ENCODE measurements around the gene TLE4.
"Not testable (repeated sequence)": the region's sequence is repeated elsewhere in the genome, so short reads cannot be mapped to it uniquely, and the experiment has no call there.

TLE4 gene

GRCh38 chr9:79719989-79720388 lies 148.2 kb downstream of the TLE4 start:
- Histone ChIP-seq H3K36me3 (ENCODE audit: control insufficient read depth, insufficient read depth, low read length) (peaks cover 7% of the 10 kb centered on the region), H3K4me1 (ENCODE audit: control insufficient read depth, insufficient read depth, low read length) (no peaks in the 10 kb centered on the region), H3K4me3 (ENCODE audit: low read length) (no peak overlapping the region), H3K27ac (ENCODE audit: low read depth, low read length) (no peak overlapping the region), H3K27me3 (ENCODE audit: control insufficient read depth, insufficient read depth, low read length) (no peaks in the 10 kb centered on the region), H3K9ac (ENCODE audit: low read length) (no peak overlapping the region)

- H3K27me3 ChIP-seq (ENCODE audit: control insufficient read depth, insufficient read depth, low read length): no peaks in the 10 kb centered on the region
- H3K4me3 ChIP-seq (ENCODE audit: low read length): no peak overlapping the region
- H3K9ac ChIP-seq (ENCODE audit: low read length): no peak overlapping the region
- no peak overlapping the region for H3K27ac ChIP-seq (ENCODE audit: low read depth, low read length)
- H3K4me1 ChIP-seq (ENCODE audit: control insufficient read depth, insufficient read depth, low read length): no peaks in the 10 kb centered on the region
- no peaks in the 10 kb centered on the region for H3K36me3 ChIP-seq (ENCODE audit: control insufficient read depth, insufficient read depth, low read length)
Measured at GRCh38 chr9:79731171-79731890, 159.6 kb downstream of the TLE4 start.

GRCh38 chr9:79735023-79735779 lies 163.4 kb downstream of the TLE4 start:
- no peak overlapping the region for H3K9ac ChIP-seq (ENCODE audit: low read length)
- H3K27ac ChIP-seq (ENCODE audit: low read depth, low read length): no peak overlapping the region
- no peak overlapping the region for H3K4me3 ChIP-seq (ENCODE audit: low read length)
- H3K4me1 ChIP-seq (ENCODE audit: control insufficient read depth, insufficient read depth, low read length): no peaks in the 10 kb centered on the region
- H3K27me3 ChIP-seq (ENCODE audit: control insufficient read depth, insufficient read depth, low read length): no peaks in the 10 kb centered on the region
- H3K36me3 ChIP-seq (ENCODE audit: control insufficient read depth, insufficient read depth, low read length): no peaks in the 10 kb centered on the region

GRCh38 chr9:79736051-79736450 lies 164.3 kb downstream of the TLE4 start:
- Histone ChIP-seq H3K36me3 (ENCODE audit: control insufficient read depth, insufficient read depth, low read length) (no peaks in the 10 kb centered on the region), H3K9ac (ENCODE audit: low read length) (no peak overlapping the region), H3K27me3 (ENCODE audit: control insufficient read depth, insufficient read depth, low read length) (no peaks in the 10 kb centered on the region), H3K4me3 (ENCODE audit: low read length) (no peak overlapping the region), H3K27ac (ENCODE audit: low read depth, low read length) (no peak overlapping the region), H3K4me1 (ENCODE audit: control insufficient read depth, insufficient read depth, low read length) (no peaks in the 10 kb centered on the region)

DNA sequence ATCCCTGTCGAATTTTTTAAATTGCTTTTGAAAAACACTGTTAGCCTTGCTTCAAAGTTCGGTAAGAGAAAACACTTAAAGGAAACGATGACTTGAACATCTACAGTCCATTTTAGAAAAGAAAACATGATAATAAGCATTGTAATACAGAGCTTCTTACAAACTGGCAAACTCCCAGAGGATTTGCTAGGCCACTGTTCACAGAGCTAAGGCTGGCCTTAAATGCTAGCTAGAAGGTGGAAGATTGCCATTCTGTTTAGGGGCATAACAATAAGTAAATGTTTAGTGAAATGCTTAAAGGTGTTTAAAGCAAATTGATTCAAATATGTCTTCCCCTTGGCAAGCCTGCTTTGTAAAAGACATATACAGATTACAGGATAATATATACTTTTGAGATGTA lies 169.6 kb downstream of the TLE4 start:
- no peaks in the 10 kb centered on the region for H3K27me3 ChIP-seq (ENCODE audit: control insufficient read depth, insufficient read depth, low read length)
- H3K27ac ChIP-seq (ENCODE audit: low read depth, low read length): no peak overlapping the region
- peaks cover 13% of the 10 kb centered on the region for H3K4me1 ChIP-seq (ENCODE audit: control insufficient read depth, insufficient read depth, low read length)

GRCh38 chr9:79742110-79742721 lies 170.5 kb downstream of the TLE4 start:
- Histone ChIP-seq H3K9ac (ENCODE audit: low read length) (no peak overlapping the region), H3K4me3 (ENCODE audit: low read length) (no peak overlapping the region), H3K4me1 (ENCODE audit: control insufficient read depth, insufficient read depth, low read length) (peaks cover 13% of the 10 kb centered on the region), H3K27me3 (ENCODE audit: control insufficient read depth, insufficient read depth, low read length) (no peaks in the 10 kb centered on the region), H3K36me3 (ENCODE audit: control insufficient read depth, insufficient read depth, low read length) (no peaks in the 10 kb centered on the region), H3K27ac (ENCODE audit: low read depth, low read length) (no peak overlapping the region)

More for the DNA sequence above, 169.6 kb downstream of the TLE4 start:
- Histone ChIP-seq H3K9ac (ENCODE audit: low read length) (no peak overlapping the region), H3K4me3 (ENCODE audit: low read length) (no peak overlapping the region), H3K36me3 (ENCODE audit: control insufficient read depth, insufficient read depth, low read length) (no peaks in the 10 kb centered on the region)

DNA sequence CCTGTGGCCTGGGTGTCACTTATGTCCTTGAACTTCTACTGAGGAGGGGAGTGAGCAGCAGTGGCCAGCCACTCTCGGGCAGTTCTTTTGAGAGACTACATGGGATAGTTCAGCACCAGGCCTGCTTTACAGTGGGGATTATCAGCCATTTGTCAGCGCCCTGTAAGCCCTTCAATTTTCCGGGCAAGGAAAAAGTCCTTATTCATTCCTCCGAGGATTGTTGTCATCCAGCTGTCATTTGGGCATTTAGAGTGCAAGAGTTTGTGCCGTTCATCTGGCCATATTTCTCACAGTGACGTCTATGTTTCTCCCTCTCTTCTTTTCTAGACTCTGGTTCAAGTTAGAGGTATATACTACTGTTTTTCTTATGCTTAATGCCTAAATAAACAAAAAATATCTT lies 172.8 kb downstream of the TLE4 start:
- H3K27ac ChIP-seq (ENCODE audit: low read depth, low read length): no peak overlapping the region

DNA sequence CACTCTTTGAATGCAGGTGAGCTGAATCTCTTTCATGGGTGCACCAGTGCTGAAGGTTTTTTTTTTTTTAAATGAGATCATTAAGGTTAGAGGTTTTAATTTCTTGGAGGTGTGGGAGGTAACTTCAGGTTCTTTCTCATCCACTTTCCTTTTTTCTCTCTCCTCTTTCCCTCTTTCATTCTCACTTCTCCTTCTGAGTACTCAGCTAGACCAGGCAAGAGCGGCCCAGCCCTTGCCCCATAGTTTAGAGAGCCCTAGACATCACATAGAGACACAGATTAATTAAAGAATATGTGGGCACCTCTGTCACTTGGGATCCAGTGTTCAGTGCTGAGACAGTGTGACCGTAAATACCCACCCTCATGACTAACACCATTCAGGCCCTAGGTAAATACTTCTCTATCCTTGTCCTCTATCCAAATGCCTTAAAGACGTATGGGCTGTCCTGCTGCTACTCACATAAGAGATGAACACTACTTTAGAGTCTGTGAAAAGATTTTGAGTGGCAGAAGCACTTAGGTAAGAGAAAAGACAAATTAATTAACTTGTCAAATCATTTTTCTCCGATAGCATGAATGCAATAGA lies 174.1 kb downstream of the TLE4 start:
- no peaks in the 10 kb centered on the region for H3K27me3 ChIP-seq (ENCODE audit: control insufficient read depth, insufficient read depth, low read length)
- no peak overlapping the region for H3K4me3 ChIP-seq (ENCODE audit: low read length)
- H3K27ac ChIP-seq (ENCODE audit: low read depth, low read length): no peak overlapping the region
- H3K4me1 ChIP-seq (ENCODE audit: control insufficient read depth, insufficient read depth, low read length): peaks cover 13% of the 10 kb centered on the region
- H3K9ac ChIP-seq (ENCODE audit: low read length): no peak overlapping the region
- H3K36me3 ChIP-seq (ENCODE audit: control insufficient read depth, insufficient read depth, low read length): no peaks in the 10 kb centered on the region

More for the DNA sequence above, 172.8 kb downstream of the TLE4 start:
- Histone ChIP-seq H3K4me1 (ENCODE audit: control insufficient read depth, insufficient read depth, low read length) (peaks cover 13% of the 10 kb centered on the region), H3K27me3 (ENCODE audit: control insufficient read depth, insufficient read depth, low read length) (no peaks in the 10 kb centered on the region), H3K4me3 (ENCODE audit: low read length) (no peak overlapping the region), H3K9ac (ENCODE audit: low read length) (no peak overlapping the region), H3K36me3 (ENCODE audit: control insufficient read depth, insufficient read depth, low read length) (no peaks in the 10 kb centered on the region)

DNA sequence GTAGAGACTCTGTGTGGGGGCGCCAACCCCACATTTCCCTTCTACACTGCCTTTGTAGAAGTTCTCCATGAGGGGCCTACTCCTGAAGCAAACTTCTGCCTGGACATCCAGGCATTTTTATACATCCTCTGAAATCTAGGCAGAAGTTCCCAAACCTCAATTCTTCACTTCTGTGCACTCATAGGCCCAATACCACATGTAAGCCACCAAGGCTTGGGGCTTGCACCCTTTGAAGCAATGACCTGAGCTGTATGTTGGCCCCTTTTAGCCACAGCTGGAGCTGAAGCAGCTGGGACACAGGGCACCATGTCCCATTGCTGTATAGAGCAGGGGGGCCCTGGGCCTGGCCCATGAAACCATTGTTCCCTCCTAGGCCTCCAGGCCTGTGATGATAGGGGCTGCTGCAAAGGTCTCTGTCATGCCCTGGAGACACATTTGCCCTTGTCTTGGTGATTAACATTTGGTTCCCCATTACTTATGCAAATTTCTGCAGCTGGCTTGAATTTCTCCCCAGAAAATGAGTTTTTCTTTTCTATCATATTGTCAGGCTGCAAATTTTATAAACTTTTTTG lies 180.2 kb downstream of the TLE4 start:
- H3K4me1 ChIP-seq (ENCODE audit: control insufficient read depth, insufficient read depth, low read length); H3K36me3 ChIP-seq (ENCODE audit: control insufficient read depth, insufficient read depth, low read length); H3K27me3 ChIP-seq (ENCODE audit: control insufficient read depth, insufficient read depth, low read length); H3K9ac ChIP-seq (ENCODE audit: low read length); H3K27ac ChIP-seq (ENCODE audit: low read depth, low read length); H3K4me3 ChIP-seq (ENCODE audit: low read length): not testable (repeated sequence)

DNA sequence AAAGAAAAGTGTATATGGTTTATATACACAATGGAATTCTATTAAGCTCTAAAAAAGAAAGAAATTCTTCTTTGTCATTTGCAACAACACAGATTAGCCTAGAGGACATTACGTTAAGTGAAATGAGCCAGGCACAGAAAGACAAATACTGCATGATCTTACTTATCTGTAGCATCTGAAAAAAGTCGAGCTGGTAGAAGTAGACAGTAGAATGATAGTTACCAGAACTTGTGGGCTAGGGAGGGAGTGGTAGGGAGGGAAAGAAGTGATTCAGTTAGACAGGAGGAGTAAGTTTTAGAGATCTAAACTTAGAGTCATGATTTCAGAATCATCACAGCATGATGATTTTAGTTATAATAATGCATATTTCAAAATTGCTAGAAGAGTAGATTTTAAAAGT lies 184.6 kb downstream of the TLE4 start:
- Histone ChIP-seq H3K27me3 (ENCODE audit: control insufficient read depth, insufficient read depth, low read length) (no peaks in the 10 kb centered on the region), H3K4me3 (ENCODE audit: low read length) (no peak overlapping the region), H3K4me1 (ENCODE audit: control insufficient read depth, insufficient read depth, low read length) (no peaks in the 10 kb centered on the region), H3K36me3 (ENCODE audit: control insufficient read depth, insufficient read depth, low read length) (no peaks in the 10 kb centered on the region), H3K27ac (ENCODE audit: low read depth, low read length) (no peak overlapping the region), H3K9ac (ENCODE audit: low read length) (no peak overlapping the region)

DNA sequence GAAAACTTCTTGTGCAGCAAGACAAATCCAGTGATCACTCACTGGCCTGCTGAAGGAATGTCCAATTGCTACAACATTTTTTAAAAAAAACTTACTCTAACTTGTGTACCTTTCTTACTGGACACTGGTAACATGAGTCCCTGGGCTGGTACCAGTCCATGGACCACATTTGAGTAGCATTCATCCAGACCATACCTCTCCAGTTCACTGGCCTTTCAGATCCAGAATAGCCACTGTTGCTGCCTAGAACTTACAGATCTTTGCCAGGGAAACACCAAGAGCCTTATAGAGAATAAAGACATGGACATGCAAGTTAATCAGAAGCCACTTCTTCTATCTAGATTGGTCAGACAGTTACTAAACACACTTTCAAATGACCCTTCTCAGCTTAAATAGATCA lies 185.3 kb downstream of the TLE4 start:
- H3K9ac ChIP-seq (ENCODE audit: low read length): no peak overlapping the region
- H3K27ac ChIP-seq (ENCODE audit: low read depth, low read length): peak overlapping the region; percentile 49
- no peak overlapping the region for H3K4me3 ChIP-seq (ENCODE audit: low read length)
- no peaks in the 10 kb centered on the region for H3K4me1 ChIP-seq (ENCODE audit: control insufficient read depth, insufficient read depth, low read length)
- H3K27me3 ChIP-seq (ENCODE audit: control insufficient read depth, insufficient read depth, low read length): no peaks in the 10 kb centered on the region
- no peaks in the 10 kb centered on the region for H3K36me3 ChIP-seq (ENCODE audit: control insufficient read depth, insufficient read depth, low read length)
